AG04450 (cell line): Measurements from ENCODE around the gene MUC20. TPM values are rescaled to one million over a fixed set of nuclear protein-coding genes. Genes with fewer than 3 reads are reported as not detected.

Source experiments
- CTCF ChIA-PET: fragments of 300-600, 350-600 bp; formaldehyde crosslinking; extraction: SDS; loops from one replicate; lab custom pipeline; 2022; ENCODE audit warnings: antibody characterized with exemption, inconsistent platforms; lab: Charles Lee
- POLR2A ChIA-PET: fragments of 350-600 bp; formaldehyde crosslinking; extraction: SDS; loops from one replicate; lab custom pipeline; 2021; ENCODE audit warnings: antibody characterized with exemption, inconsistent platforms; lab: Yijun Ruan, JAX
- DNase-seq: peaks from one replicate; pipeline ENCODE4 v3.0.0-alpha.2; 2011; ENCODE audit warnings: low read depth, low spot score
- H3K27ac ChIP-seq: one replicate; pipeline ENCODE4 v1.5.1; 2012; ENCODE audit warnings: low read depth, low read length, control low read depth
- H3K27me3 ChIP-seq: one replicate; pipeline ENCODE4 v1.6.0; 2012; ENCODE audit warnings: low read length; ENCODE audit not compliant: control insufficient read depth, insufficient read depth
- H3K4me3 ChIP-seq: 2 replicates; pipeline ENCODE4 v1.5.1; 2011; ENCODE audit warnings: mild to moderate bottlenecking, low read depth, low read length, control low read depth
- H3K9me3 ChIP-seq: 2 replicates; pipeline ENCODE4 v1.5.1; 2012; ENCODE audit warnings: low read length; ENCODE audit not compliant: control insufficient read depth, insufficient read depth
- polyA plus RNA-seq: library from polyadenylated mRNA; depleted of rRNA; stranded (reverse); fragments of >200 nt; gene quantifications from 2 replicates; pipeline ENCODE4 v1.2.3, GENCODE V29; 2011
- TF ChIP-seq, protein P1 (sequence below): IDR thresholded peaks from 2 replicates; pipeline ENCODE4 v1.5.1; 2011; ENCODE audit warnings: low read depth, low read length, control low read depth, inconsistent platforms

Gene MUC20
- polyA plus RNA-seq, 1 experiment: 0.19 TPM

- CTCF ChIA-PET: no interaction called here
- H3K9me3 ChIP-seq: no peaks in the 10 kb centered on the region; the same call in 1 of the 2 replicates
- TF ChIP-seq, protein P1, sequence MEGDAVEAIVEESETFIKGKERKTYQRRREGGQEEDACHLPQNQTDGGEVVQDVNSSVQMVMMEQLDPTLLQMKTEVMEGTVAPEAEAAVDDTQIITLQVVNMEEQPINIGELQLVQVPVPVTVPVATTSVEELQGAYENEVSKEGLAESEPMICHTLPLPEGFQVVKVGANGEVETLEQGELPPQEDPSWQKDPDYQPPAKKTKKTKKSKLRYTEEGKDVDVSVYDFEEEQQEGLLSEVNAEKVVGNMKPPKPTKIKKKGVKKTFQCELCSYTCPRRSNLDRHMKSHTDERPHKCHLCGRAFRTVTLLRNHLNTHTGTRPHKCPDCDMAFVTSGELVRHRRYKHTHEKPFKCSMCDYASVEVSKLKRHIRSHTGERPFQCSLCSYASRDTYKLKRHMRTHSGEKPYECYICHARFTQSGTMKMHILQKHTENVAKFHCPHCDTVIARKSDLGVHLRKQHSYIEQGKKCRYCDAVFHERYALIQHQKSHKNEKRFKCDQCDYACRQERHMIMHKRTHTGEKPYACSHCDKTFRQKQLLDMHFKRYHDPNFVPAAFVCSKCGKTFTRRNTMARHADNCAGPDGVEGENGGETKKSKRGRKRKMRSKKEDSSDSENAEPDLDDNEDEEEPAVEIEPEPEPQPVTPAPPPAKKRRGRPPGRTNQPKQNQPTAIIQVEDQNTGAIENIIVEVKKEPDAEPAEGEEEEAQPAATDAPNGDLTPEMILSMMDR: no peak
- no peak for DNase-seq
- POLR2A ChIA-PET: interaction anchor here (0.6 kb wide), 1 partner anchor 14 kb away, joined by 3 read pairs; no protein-coding TSS in a partner anchor
- H3K27ac ChIP-seq: no peak overlapping the region
- peaks cover 53% of the 10 kb centered on the region for H3K27me3 ChIP-seq
- H3K4me3 ChIP-seq: no peak overlapping the region
These were observed 37.0 kb downstream of the MUC20 start for GRCh38 chr3:195757827-195758226.

DNA sequence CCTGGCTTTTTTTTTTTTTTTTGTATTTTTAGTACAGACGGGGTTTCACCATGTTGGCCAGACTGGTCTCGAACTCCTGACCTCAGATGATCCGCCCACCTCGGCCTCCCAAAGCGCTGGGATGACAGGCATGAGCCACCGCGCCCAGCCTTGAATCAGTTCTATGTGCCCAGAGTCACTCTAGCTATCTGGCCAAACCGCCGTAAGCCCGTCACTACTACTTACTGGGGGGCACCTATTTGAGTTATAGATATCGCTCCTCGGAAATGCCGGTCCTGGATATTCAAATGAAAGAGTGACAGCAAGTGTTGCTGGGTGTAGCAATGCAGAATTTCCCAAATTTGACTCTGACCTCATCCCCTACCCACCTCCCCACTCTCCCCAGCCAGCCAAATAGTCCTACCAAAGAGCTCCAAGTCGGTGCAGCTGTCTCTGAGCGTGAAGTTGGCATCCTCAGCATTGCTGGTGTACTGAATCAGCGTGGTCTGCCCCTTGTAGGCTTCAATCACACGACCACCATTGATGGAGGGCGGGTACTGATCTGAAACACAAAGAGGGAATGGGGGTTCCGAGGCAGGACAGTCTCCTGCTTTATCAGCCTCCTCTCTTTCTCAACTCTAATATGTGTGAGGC, 38.1 kb downstream of the MUC20 start:
- DNase-seq: no peak
- ChIA-PET POLR2A (interaction anchor here (0.6 kb wide), 1 partner anchor 15 kb away, joined by 3 read pairs; no protein-coding TSS in a partner anchor), CTCF (no interaction called here)
- Histone ChIP-seq H3K4me3 (no peak overlapping the region), H3K9me3 (no peaks in the 10 kb centered on the region; the same call in 1 of the 2 replicates), H3K27me3 (peaks cover 58% of the 10 kb centered on the region), H3K27ac (no peak overlapping the region)
- TF ChIP-seq, protein P1: no peak

DNA sequence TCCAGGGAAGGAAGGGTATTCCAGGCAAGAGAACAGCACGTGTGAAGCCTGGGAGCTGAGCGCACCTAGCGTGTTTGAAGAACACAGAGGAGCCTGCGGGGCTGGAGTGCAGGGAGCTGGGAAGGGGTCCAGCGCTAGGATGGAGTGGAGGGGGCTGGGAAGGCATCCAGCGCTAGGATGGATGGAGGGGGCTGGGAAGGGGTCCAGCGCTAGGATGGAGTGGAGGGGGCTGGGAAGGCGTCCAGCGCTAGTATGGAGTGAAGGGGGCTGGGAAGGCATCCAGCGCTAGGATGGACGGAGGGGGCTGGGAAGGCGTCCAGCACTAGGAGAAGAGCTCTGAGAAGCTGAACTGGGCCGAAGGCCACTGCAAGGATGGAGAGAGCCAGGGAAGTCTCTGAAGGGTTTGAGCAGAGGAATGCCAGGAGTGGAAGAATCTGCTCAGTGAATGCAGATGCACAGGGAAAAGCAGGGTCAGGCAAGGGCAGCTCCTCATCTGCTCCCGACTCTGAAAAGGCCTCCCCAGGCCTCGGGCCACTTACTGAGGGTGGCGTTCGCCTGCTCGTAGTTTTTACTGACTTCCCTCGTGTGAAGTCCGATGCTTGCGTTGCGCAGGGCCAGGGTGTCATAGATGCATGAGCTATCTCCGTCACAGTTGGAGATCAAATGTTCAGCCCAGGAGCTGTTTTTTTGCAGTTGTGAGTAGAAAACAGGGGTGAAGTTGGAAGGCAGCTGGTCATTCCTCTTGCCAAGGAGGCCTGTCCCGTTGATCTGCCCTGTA, 39.8 kb downstream of the MUC20 start:
- H3K27ac ChIP-seq: no peak overlapping the region
- CTCF ChIA-PET: no interaction called here
- H3K9me3 ChIP-seq: no peaks in the 10 kb centered on the region; the same call in 1 of the 2 replicates
- H3K27me3 ChIP-seq: peaks cover 56% of the 10 kb centered on the region
- no peak overlapping the region for H3K4me3 ChIP-seq
- POLR2A ChIA-PET: no interaction called here
- DNase-seq: no peak
- TF ChIP-seq, protein P1: no peak

DNA sequence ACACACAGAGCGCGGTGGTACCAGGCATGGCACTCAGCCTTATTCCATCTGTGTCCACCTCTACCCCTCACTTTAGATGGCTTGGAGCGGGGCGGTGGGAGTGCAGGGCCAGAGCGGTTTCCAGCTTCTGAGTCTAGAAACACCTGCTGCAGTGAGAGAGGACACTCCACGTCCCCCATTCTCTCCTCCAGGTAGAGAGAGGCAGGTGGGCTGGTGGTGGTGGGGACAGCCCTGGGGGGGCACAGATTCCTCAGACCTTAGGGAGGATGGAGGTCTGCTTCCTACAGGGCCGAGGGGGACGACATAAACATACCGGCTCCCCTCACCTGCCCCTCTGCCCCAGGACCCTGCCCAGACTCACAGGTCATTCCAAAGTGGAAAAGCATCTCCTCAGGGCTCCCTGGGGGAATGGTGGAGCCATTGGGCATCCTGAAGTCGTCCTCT, 40.4 kb downstream of the MUC20 start:
- Histone ChIP-seq H3K9me3 (no peaks in the 10 kb centered on the region; the same call in 1 of the 2 replicates), H3K27ac (no peak overlapping the region), H3K27me3 (peaks cover 52% of the 10 kb centered on the region), H3K4me3 (no peak overlapping the region)
- CTCF ChIA-PET: no interaction called here
- POLR2A ChIA-PET: no interaction called here
- DNase-seq: no peak
- TF ChIP-seq, protein P1: no peak
